Measurements from ENCODE around the gene TDRD12.

TDRD12 gene

DNA sequence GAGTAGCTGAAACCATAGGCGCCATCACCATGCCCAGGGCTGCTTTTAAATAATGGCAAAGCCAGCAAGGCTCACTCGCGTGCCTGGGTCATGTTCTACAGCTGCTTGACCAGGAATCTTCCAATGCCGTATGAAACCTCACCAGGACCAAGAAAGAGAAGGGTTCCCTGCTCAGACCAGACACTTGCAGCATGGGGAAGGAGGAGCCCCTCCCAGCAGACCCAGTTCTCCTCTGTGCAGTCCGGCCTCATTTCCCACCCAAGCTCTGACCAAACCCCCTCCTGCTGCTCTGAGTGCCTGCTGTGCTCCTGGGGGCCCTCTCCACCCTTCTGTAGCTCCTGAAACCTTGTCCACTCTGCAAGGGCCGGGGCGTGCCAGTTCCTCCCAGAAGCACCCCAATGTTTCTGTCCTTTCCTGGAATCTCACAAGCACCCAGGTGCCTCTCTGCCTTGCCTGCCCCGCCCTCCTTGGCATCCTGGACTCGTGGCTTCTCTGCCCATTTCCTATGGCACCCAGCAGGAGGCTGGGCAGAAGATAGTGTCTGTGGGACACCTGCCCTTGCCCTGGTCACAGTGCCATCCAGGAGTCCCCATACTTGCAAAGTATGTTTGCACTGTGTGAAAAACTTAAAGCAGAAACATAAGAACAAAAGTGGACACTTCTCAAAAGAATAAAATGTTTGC is 156.8 kb downstream of the TDRD12 start:
- no peaks in the 10 kb centered on the region for H3K9me3 ChIP-seq (ENCODE audit: control insufficient read depth in 2 of 2, low read length in 2 of 2)
- peaks cover 0 to 7% of the 10 kb centered on the region in 2 donors for H3K36me3 ChIP-seq (ENCODE audit: control insufficient read depth in 2 of 2, insufficient read depth in 2 of 2, low read length in 2 of 2)
- no peak overlapping the region for H3K9ac ChIP-seq (ENCODE audit: low read length in 2 of 2)
- H3K4me1 ChIP-seq (ENCODE audit: control insufficient read depth, insufficient read depth, low read length): no peaks in the 10 kb centered on the region
- no peak overlapping the region for H3K4me3 ChIP-seq (ENCODE audit: low read length in 2 of 2)
- no peak overlapping the region for H3K27ac ChIP-seq (ENCODE audit: low read length)
- no peaks in the 10 kb centered on the region for H3K27me3 ChIP-seq (ENCODE audit: control insufficient read depth in 1 of 2, insufficient read depth in 2 of 2, low read length in 2 of 2)

- H3K27me3 ChIP-seq (ENCODE audit: control insufficient read depth in 1 of 2, insufficient read depth in 2 of 2, low read length in 2 of 2): no peaks in the 10 kb centered on the region
- no peak overlapping the region for H3K27ac ChIP-seq (ENCODE audit: low read length)
- H3K9me3 ChIP-seq (ENCODE audit: control insufficient read depth in 2 of 2, low read length in 2 of 2): no peaks in the 10 kb centered on the region
- no peak overlapping the region for H3K4me3 ChIP-seq (ENCODE audit: low read length in 2 of 2)
- peaks cover 0 to 9% of the 10 kb centered on the region in 2 donors for H3K36me3 ChIP-seq (ENCODE audit: control insufficient read depth in 2 of 2, insufficient read depth in 2 of 2, low read length in 2 of 2)
- no peaks in the 10 kb centered on the region for H3K4me1 ChIP-seq (ENCODE audit: control insufficient read depth, insufficient read depth, low read length)
- H3K9ac ChIP-seq (ENCODE audit: low read length in 2 of 2): no peak overlapping the region
Measured at GRCh38 chr19:32876919-32877285, 157.3 kb downstream of the TDRD12 start.
